ENCODE measurements around the gene DLD. TPM values are rescaled to one million over a fixed set of nuclear protein-coding genes. Genes with fewer than 3 reads are reported as not detected.

The DLD gene
- total and polyA plus RNA-seq, 2 of the 13 experiments (the other 11 are each of a cell fraction or from before 2014, with no cell fraction given): 56.8 to 95.2 TPM

DNA sequence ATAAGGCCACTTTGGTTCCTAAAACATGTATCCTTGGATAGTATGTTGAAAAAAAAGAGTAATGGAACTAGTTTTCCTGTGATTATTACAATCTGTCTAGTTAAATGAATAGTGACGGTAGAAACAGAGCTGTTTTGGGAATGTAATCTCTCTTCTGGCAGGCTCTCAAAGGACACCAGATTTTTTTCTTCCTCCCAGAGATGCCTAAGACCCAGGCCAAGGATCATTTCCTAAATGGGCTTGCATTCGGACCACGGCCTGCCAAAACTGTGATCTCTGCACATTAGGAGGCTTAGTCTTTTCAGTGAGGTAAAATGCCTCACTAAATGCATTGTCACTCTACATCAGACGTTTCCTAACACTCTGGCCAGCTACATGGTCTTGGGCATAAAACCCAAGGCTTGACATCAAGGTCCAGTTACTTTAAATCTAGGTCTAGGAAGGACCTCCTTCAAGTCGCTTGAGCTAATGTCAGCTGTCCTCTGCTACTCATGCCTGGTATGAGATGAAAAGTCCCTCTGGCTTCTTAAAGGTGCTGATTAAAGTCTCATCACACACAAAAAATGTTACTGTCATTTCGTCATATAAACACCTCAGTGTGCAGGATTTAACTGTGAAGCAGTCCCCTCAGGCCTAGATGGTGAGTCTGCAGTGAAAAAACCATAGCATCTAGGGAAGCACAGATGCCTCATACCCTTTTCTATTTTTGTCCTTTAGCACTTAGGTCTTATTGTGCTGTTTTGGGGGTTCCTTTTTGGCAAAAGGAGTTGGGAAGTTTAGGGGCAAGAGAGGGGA lies 47.7 kb downstream of the DLD start:
- H3K27ac ChIP-seq (ENCODE audit: extremely low read length, insufficient read depth, low read length): no peak overlapping the region
- H2AFZ ChIP-seq (ENCODE audit: low read length): no peak overlapping the region
- CTCF ChIA-PET (ENCODE audit: low intra/inter-chr PET ratio, low total read pairs): no interaction called here
- H3K79me2 ChIP-seq (ENCODE audit: insufficient read depth, low read length): no peaks in the 10 kb centered on the region
- intact Hi-C loops (cut with micrococcal nuclease; ENCODE audit: unreplicated experiment): no loop called here
- H3K36me3 ChIP-seq (replicated peaks in 1 of 2; ENCODE audit: control insufficient read depth in 1 of 2, insufficient read depth in 2 of 2, low read length in 2 of 2): peaks cover 21 to 51% of the 10 kb centered on the region in 2 experiments
- 94% methylated on average over 6 of the region's 6 CpGs for WGBS (ENCODE audit: low lambda C conversion rate)
- no peaks in the 10 kb centered on the region for H3K27me3 ChIP-seq (ENCODE audit: control insufficient read depth in 1 of 2, insufficient read depth in 2 of 2, low read length in 2 of 2)
- no peak overlapping the region for H3K4me3 ChIP-seq (replicated peaks in 1 of 3; ENCODE audit: insufficient read depth in 1 of 3, low read depth in 2 of 3, low read length in 3 of 3)
- no peaks in the 10 kb centered on the region for H4K20me1 ChIP-seq (ENCODE audit: insufficient read depth, low read length)
- no peak overlapping the region for H3K4me2 ChIP-seq (ENCODE audit: low read depth, low read length)
- FAIRE-seq (no peak), DNase-seq (ENCODE audit: low spot score) (no peak), ATAC-seq (no peak)
- no peaks in the 10 kb centered on the region for H3K9me3 ChIP-seq (ENCODE audit: low read length)
- peak; percentile 66 for TF ChIP-seq RBM22 (optimal IDR thresholded peaks at IDR 0.05; ENCODE audit: low read length)
- no peak for TF ChIP-seq RAD51 (IDR thresholded peaks at IDR 0.05; ENCODE audit: borderline replicate concordance)
- TF ChIP-seq XRCC5 (optimal IDR thresholded peaks at IDR 0.05; ENCODE audit: low read length): no peak
- POLR2A ChIA-PET: no interaction called here
- no peak overlapping the region for H3K9ac ChIP-seq (ENCODE audit: insufficient read depth, low read depth, low read length)
- no peaks in the 10 kb centered on the region for H3K4me1 ChIP-seq (ENCODE audit: insufficient read depth, low read length)
- no TSS peak for BruUV-seq (replicated peaks)
- in situ Hi-C loops (cut with HindIII; ENCODE audit: extremely low pct_ligation_motif_present, low pct_unique_long_range_greater_than_20kb): no loop called here

DNA sequence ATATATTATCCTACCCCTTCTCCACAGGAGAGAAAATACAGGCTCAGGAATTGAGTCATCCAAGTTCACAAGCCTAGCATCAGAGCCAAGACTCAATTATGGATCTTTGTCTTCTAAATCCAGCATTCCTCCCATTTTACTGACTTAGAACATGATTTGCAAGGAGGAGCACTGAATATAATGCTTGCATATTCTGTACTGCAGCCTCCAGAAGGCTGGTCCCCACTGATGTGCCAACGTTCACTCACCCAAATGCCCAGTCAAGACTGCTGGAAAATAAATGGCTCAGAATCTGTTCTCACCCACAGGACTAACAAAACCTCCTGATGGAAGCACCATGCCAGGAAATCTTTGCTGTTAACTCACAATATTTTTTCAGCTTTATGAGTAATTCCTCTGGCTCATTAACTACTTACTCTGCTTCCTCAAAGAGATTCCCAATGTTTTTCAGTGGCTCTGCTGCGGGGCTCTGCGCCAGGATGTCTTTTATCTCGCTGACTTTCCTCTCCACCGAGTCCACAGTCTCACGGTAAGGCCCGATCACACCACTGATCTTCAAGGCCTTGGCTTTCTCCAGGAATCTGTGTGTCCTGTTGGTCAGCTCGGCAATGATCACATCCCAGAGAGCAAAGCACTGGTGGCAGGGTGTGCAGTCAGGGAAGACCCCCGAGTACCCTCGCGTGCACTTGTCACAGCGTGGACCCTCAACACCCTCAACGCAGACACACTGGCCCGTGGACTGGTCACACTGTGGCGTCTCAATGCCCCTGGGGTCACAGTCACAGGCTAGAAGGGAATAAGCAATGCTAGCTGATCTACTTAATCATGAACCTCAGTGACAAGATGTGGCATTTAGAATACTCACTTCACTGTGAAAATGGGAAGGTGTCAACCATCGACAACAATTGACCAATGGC lies 48.8 kb downstream of the DLD start:
- BruUV-seq (replicated peaks): no TSS peak
- 96% methylated on average over 12 of the region's 16 CpGs for WGBS (ENCODE audit: low lambda C conversion rate)
- Histone ChIP-seq H4K20me1 (ENCODE audit: insufficient read depth, low read length) (no peaks in the 10 kb centered on the region), H3K4me2 (ENCODE audit: low read depth, low read length) (no peak overlapping the region), H3K9me3 (ENCODE audit: low read length) (no peaks in the 10 kb centered on the region), H3K4me3 (replicated peaks in 1 of 3; ENCODE audit: insufficient read depth in 1 of 3, low read depth in 2 of 3, low read length in 3 of 3) (no peak overlapping the region), H3K36me3 (replicated peaks in 1 of 2; ENCODE audit: control insufficient read depth in 1 of 2, insufficient read depth in 2 of 2, low read length in 2 of 2) (peaks cover 19 to 57% of the 10 kb centered on the region in 2 experiments), H3K27ac (ENCODE audit: extremely low read length, insufficient read depth, low read length) (no peak overlapping the region), H3K4me1 (ENCODE audit: insufficient read depth, low read length) (no peaks in the 10 kb centered on the region), H3K27me3 (ENCODE audit: control insufficient read depth in 1 of 2, insufficient read depth in 2 of 2, low read length in 2 of 2) (no peaks in the 10 kb centered on the region), H3K9ac (ENCODE audit: insufficient read depth, low read depth, low read length) (no peak overlapping the region), H3K79me2 (ENCODE audit: insufficient read depth, low read length) (no peaks in the 10 kb centered on the region), H2AFZ (ENCODE audit: low read length) (no peak overlapping the region)
- DNase-seq (ENCODE audit: low spot score): no peak
- ATAC-seq: no peak
- intact Hi-C loops (cut with micrococcal nuclease; ENCODE audit: unreplicated experiment): no loop called here
- TF ChIP-seq CAMTA2 (CRISPR knock-in tag; IDR thresholded peaks at IDR 0.05; ENCODE audit: borderline replicate concordance): no peak
- peak; percentile 5 for TF ChIP-seq AGO2 (optimal IDR thresholded peaks at IDR 0.05; ENCODE audit: low read depth, low read length)
- TF ChIP-seq POLR2G (IDR thresholded peaks at IDR 0.05; ENCODE audit: low read depth, low read length): 0 out of 2 replicates have a peak, but pooled peaks have one; percentile 34
- TF ChIP-seq RBM22 (optimal IDR thresholded peaks at IDR 0.05; ENCODE audit: low read length): peak; percentile 24
- CTCF ChIA-PET (ENCODE audit: low intra/inter-chr PET ratio, low total read pairs): no interaction called here
- POLR2A ChIA-PET: no interaction called here
- in situ Hi-C loops (cut with HindIII; ENCODE audit: extremely low pct_ligation_motif_present, low pct_unique_long_range_greater_than_20kb): no loop called here
- no peak for FAIRE-seq

All from HepG2 (cell line).